Ramos (cell line): Measurements from ENCODE around the gene ANP32B.
"Not testable (repeated sequence)": the region's sequence is repeated elsewhere in the genome, so short reads cannot be mapped to it uniquely, and the experiment has no call there.

Source experiments
- in situ Hi-C: fragments of 300-500 bp; cut with MboI; formaldehyde crosslinking; loops from one replicate; pipeline ENCODE4 v1.14.3; 2022; ENCODE audit warnings: low sequenced_read_pairs; ENCODE audit not compliant: unreplicated experiment

Gene ANP32B

DNA sequence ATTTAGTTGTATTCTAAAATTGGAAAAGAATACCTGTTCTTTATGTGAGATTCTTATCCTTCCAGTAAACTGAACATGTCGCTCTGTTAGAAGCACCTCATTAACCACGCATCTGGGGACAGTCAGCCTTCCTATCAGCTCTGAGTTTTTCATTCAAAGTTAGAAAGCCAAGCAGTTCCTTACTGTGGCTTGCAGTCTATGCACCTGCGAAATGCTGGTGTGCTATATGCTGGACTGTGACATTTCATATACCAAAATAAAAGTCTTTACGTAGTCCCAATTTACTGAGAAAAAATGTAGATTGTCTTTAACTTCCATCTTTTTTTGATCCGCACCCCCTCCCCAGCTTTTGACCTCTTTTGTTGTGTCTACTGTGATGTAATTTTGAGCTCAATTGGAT, 4.3 kb downstream of the ANP32B start:
- in situ Hi-C loops: no loop called here

DNA sequence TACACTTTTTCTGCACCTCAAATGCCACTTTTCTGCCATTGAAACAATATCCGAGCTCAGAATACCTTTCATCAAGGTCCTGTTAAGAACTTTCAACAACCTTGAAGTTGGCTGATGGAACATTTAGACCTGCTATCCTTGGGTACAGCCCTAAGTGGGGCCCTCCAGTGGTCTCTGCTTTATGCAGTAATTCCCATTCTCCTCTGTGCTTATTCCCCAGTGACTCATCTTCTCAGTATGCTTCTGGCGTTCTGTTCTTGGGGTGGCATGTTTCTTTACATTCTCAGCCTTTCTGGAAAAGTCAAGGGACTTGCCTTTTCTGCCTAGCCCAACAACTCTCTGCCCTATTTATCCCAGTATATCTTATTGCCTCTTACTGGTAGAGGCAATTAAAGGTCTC, 7.1 kb downstream of the ANP32B start:
- in situ Hi-C loops: no loop called here

DNA sequence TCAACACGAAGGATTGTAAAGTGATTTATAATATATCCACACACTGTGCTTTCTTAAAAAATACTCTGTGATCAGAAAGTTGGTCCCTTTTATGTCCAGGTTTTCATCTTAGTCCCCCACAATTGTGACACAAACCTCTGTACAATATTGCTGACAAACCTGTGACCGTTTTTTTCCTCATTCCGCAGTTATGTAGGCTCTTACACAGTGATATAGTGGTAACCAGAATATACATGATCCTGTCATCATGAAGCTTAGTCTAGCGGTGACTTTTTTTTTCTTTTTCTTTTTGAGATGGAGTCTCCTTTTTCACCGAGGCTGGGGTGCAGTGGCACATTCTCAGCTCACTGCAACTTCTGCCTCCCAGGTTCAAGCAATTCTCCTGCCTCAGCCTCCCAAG, 8.7 kb downstream of the ANP32B start:
- in situ Hi-C loops: no loop called here

DNA sequence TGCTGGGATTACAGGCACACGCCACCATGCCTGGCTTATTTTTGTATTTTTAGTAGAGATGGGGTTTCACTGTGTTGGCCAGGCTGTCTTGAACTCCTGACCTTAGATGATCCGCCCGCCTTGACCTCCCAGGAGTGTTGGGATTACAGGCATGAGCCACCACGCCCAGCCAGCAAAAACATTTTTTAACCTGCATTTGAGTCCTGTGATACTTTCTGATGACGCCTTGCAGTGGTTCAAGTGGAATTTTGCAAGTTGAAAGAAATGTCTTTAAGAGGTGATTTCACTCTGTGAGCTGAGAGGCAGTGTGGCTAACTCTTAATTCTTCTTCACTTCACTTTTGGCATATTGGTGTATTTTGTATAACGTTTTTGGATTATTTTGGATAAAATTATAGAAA, 9.1 kb downstream of the ANP32B start:
- in situ Hi-C loops: no loop called here

DNA sequence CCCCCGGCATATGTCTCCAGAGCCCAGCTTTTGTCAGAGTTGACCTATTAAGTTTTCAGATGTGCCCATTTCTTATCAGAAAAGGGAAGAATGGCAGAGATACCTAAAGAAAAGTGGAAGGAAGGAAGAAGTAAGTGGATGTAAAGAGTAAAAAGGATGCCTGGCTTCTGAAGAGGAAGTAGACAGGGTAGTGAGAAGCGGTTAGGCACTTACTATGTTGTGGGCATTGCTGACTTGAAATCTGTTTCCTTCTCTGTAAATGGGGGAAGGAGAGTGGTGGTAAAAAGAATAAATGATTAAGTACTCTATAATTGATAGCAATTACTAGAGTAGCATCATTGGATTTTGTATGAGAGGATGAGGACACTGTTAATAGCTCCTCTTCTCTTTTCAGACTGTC, 9.9 kb downstream of the ANP32B start:
- in situ Hi-C loops: no loop called here

GRCh38 chr9:97994703-97995102, 11.6 kb downstream of the ANP32B start:
- in situ Hi-C loops: no loop called here

DNA sequence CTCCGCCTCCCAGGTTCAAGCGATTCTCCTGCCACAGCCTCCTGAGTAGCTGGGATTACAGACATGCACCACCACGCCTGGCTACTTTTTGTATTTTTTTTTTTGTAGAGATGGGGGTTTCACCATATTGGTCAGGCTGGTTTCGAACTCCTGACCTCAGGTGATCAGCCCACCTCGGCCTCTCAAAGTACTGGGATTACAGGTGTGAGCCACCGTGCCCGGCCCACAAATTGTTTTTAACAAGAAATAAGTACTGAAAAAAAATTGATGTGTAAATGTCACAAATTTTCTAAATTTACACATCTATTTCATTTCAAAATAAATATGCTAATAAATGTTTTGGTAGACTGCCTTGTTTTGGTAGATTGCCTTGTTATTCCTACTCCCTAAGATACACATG, 13.5 kb downstream of the ANP32B start:
- in situ Hi-C loops: not testable (repeated sequence)

DNA sequence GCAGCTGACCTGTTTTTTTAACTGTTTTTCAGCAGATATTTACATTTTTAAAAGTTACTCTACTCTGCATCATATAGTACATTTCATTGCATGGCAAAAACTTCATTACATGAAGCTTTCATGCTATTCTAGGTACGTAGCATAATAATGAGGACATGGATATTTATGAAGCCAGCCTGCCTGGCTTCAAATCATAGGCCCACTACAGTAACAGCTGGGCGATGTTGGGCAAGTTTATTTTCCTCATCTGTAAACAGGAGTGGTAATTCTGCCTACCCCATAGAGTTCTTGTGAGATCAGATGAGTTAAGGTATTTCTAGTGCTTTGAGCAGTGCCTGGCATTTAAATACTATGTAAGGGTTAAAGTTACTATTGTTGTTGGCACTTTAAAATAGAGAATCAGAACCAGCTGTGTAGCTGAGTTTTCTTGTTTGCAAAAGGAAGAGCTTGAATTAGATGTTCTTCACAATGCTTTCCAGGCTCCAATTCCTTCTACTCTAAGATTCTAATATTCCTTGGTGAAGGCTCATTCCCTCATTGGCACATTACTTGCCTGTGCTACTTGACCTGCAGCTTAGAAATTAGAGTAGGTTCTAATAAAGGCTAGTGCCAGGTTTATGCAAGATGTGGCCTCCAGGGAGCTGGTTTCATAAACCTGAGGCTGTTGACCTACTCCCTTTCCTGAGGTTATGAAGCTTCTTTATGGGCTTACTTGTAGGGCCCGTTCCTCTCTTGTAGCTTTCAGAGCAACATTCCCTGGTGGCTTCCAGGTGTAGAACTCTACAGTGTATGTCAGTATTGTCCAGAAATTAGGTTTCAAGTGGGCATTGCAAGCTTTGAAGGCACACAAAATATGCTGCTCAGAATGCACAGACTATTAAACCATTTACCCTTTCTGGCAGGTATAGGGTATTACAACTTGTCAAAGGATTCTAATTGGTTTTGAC, 14.5 kb downstream of the ANP32B start:
- in situ Hi-C loops: no loop called here

DNA sequence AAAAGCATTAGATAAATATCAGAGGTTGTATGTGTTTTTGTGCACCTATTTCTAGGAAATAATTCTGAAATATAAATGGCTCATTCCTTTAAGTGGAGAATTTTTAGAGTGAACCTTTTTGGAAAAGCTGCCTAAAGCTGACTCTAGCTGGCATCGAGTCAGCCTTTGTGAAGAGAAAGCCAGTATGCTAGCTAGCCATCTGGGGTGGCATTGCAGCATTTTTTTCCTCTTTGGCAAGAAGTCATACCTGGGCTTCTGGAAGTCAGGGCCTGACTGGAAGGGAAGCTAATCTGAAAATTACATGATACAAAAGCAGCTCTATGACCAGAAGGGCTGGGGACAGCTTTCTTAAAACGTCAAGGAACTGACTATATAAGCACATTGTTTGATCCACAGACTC, 19.7 kb downstream of the ANP32B start:
- in situ Hi-C loops: no loop called here

- in situ Hi-C loops: no loop called here
Observed at GRCh38 chr9:98006127-98006796, 23.1 kb downstream of the ANP32B start.

DNA sequence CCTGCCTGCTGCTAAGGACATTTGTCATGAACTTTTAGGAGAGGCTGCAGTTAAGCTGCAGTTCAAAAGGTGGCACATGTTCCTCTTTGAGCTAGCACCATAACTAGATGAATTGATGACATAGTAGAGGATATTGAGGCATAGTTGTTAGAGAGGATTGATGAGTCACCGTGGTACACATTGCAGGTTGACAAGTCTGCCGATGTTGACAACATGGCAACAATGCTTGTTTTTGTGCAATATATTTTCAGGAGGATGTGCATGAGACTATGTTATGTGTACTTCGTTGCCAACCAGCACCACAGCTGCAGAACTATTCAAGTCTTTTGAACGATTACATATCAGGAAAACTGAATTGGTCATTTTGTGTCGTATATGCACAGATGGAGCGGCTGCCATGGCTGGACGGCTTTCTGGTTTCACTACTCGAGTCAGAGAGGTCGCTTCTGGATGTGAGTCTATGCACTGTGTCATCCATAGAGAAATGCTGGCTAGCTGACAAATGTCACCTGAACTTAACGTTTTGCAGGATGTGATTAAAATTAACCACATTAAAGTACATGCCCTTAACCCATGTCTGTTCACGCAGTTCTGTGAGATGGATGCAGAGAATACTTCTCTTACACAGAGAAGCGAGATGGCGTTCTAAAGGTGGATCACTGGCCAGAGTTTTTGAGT, 24.2 kb downstream of the ANP32B start:
- in situ Hi-C loops: no loop called here

GRCh38 chr9:98008764-98009163, 25.6 kb downstream of the ANP32B start:
- in situ Hi-C loops: no loop called here

DNA sequence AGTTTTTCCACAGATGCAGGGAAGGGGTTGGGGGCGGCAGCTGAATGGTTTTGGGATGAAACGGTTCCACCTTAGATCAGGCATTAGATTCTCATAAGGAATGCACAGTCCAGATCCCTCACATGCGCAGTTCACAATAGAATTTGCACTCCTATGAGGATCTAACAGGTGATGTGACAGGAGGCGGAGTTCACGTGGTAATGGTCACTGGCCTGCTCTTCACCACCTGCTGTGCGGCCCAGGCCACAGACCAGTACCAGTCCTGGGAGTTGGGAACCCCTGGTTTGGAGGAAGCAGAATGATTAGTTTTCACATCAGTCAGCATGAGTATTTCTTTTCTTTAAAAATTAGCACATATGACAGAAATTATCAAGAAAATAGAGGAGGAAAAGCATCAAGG, 26.3 kb downstream of the ANP32B start:
- in situ Hi-C loops: no loop called here

- in situ Hi-C loops: no loop called here
Observed at GRCh38 chr9:98009936-98010335, 26.8 kb downstream of the ANP32B start.

DNA sequence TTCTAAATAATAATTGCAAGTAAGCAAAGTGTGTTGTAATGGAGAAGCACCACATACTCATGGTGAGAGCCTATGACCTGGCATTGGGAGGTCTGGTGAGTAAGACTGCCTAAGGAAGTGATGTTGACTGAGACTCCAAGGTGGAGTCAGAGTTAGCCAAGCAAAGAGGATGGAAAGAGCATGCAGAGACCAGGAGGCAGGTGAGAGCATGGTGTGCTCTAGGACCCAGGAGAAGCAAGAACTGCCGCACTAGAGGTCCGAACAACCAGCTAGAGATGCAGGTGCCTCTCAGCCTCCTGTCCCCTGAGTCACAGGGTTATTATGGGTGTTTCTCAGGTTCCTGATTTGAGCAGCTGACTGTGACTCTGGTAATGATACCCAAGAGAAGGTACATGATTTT, 27.3 kb downstream of the ANP32B start:
- in situ Hi-C loops: no loop called here

- in situ Hi-C loops: no loop called here
Observed at GRCh38 chr9:98011122-98011521, 28.0 kb downstream of the ANP32B start.

- in situ Hi-C loops: no loop called here
Observed at GRCh38 chr9:98016137-98016680, 33.1 kb downstream of the ANP32B start.

DNA sequence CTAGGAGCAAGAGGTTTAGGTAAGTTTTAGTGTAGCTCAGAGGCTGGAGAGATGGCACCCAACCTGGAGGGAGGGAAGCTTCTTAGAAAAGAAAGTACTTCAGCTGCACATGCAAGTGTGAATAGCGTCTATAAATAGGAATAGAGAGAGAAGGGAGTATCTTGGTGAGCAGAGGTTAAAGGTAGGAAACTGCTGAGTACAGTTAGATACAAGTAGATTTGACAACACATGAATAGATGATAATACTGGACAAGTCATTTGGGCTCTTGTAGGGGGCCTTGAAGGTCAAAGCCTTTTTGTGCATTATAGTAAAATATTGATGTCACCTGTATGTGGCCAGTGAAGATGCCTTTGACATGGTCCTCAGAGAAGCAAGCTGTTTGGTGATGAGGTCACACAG, 34.2 kb downstream of the ANP32B start:
- in situ Hi-C loops: no loop called here

- in situ Hi-C loops: no loop called here
Observed at GRCh38 chr9:98018347-98018746, 35.2 kb downstream of the ANP32B start.

DNA sequence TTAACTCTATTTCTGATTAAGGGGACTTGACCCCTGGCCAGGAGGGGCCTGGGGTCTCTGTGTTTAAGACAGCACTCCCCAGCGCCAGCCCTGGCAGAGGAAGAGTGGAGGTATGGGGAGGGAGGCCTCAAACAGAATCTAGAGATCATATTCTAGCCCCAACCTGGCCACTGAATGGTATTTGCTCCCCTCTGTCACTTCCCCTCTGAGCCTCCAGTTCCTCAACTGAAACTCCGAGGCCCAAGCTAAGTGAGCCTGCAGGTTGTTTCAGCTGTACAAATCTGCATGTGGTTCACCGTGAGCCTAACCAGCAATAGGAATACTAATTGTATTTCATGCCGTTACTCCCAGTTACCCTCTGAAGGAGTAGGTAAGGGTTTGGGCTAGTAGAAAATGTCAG, 36.0 kb downstream of the ANP32B start:
- in situ Hi-C loops: no loop called here

- in situ Hi-C loops: not testable (repeated sequence)
Observed at GRCh38 chr9:98019869-98020268, 36.7 kb downstream of the ANP32B start.
